Gastroesophageal sphincter (tissue), 3 donors: Measurements from ENCODE around the gene ARMC9.

Experiments used
- EP300 ChIP-seq: sonication (generic); formaldehyde crosslinking; IDR thresholded peaks from one replicate; pipeline ENCODE4 v1.6.1; 2017; ENCODE audit warnings: antibody characterized with exemption, mild to moderate bottlenecking
- POLR2A ChIP-seq, 2 donors: fragments of 450-650 bp; IDR thresholded peaks; one replicate each; pipeline ENCODE4 v1.6.1; 2017; ENCODE audit warnings: antibody characterized with exemption in 2 of 2, mild to moderate bottlenecking in 2 of 2, moderate library complexity in 1 of 2
- POLR2AphosphoS5 ChIP-seq: sonication (generic); formaldehyde crosslinking; IDR thresholded peaks from one replicate; pipeline ENCODE4 v1.6.1; 2017; ENCODE audit warnings: antibody characterized with exemption
- TF ChIP-seq, protein P1 (sequence below), 4 experiments: fragments of 200-600 bp in 2 of 4; fragments of 450-650 bp in 2 of 4; sonication (generic) in 1 of 4; IDR thresholded peaks; one replicate each; pipeline ENCODE4 v1.5.1; 2017 to 2019; ENCODE audit warnings: antibody characterized with exemption in 4 of 4, mild to moderate bottlenecking in 2 of 4, moderate library complexity in 2 of 4

DNA sequence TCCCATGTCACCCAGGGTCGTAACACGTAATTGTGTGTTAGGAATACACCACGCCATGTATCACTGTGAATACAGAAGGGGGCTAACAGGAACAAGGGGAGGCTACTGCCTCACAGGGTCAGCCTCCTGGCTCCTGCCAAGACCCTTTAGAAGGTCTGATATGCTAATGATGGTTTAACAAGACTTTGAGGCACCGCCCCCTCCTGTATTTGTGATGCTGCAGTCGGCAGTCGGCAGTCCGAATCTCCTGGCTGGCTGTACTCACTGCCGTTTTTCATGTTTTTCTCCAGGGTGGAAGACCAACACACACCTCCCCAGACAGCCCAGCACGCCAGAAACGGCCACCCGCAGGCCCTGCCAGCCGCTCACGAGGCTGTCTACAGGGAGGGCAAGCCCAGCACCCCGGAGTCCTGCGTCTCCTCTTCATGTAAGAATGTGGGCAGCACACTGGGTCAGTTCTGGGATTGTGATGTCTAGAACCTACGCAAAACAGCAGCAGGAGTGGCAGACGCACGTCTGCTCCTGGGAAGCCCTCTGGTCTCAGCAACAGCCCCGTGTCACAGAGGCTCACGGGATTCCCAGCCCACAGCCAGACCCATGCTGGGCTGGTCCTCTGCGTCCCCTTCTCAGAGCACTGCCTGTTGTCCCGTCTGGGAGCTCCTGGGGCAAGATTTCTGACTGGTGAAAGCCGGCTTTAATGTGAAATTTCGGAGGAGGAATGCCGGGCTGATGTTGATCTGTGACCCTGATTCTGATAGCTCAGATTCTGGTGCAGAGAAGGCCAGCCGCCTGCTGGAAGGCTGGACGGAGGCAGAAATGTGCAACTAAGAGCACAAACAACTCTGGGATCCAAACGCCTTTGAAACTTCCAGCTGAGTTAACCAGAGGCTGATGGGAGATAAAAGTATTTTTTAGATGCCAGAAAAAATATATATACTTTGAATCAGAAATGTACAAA is 157.4 kb downstream of the ARMC9 start:
- TF ChIP-seq POLR2A (IDR thresholded peaks at IDR 0.05) (no peak), EP300 (no peak), POLR2AphosphoS5 (no peak)
- TF ChIP-seq, protein P1, sequence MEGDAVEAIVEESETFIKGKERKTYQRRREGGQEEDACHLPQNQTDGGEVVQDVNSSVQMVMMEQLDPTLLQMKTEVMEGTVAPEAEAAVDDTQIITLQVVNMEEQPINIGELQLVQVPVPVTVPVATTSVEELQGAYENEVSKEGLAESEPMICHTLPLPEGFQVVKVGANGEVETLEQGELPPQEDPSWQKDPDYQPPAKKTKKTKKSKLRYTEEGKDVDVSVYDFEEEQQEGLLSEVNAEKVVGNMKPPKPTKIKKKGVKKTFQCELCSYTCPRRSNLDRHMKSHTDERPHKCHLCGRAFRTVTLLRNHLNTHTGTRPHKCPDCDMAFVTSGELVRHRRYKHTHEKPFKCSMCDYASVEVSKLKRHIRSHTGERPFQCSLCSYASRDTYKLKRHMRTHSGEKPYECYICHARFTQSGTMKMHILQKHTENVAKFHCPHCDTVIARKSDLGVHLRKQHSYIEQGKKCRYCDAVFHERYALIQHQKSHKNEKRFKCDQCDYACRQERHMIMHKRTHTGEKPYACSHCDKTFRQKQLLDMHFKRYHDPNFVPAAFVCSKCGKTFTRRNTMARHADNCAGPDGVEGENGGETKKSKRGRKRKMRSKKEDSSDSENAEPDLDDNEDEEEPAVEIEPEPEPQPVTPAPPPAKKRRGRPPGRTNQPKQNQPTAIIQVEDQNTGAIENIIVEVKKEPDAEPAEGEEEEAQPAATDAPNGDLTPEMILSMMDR (IDR thresholded peaks at IDR 0.05), result no peak
